Neuronal stem cell (in vitro differentiated cells): ENCODE results near the gene C17orf75. TPM values are rescaled to one million over a fixed set of nuclear protein-coding genes. Genes with fewer than 3 reads are reported as not detected.
"Not testable (repeated sequence)": the region's sequence is repeated elsewhere in the genome, so short reads cannot be mapped to it uniquely, and the experiment has no call there.

Experiments
- DNase-seq: peaks from one replicate; pipeline ENCODE4 v3.0.0-alpha.2; 2013; ENCODE audit warnings: low spot score
- H2AFZ ChIP-seq: one replicate; pipeline ENCODE4 v1.6.1; 2013; ENCODE audit warnings: mild to moderate bottlenecking, low read length, inconsistent platforms
- H2AK5ac ChIP-seq: 2 replicates; pipeline ENCODE4 v1.6.1; 2013; ENCODE audit warnings: low read depth, mild to moderate bottlenecking, inconsistent platforms, low read length, moderate library complexity, mixed read lengths
- H2BK120ac ChIP-seq: 2 replicates; pipeline ENCODE4 v1.6.1; 2013; ENCODE audit warnings: low read depth, mild to moderate bottlenecking, inconsistent platforms, low read length, moderate library complexity, mixed read lengths
- H2BK12ac ChIP-seq: one replicate; pipeline ENCODE4 v1.6.1; 2013; ENCODE audit warnings: low read length, inconsistent platforms
- H2BK15ac ChIP-seq: 2 replicates; pipeline ENCODE4 v1.6.1; 2013; ENCODE audit warnings: mild to moderate bottlenecking, low read length, inconsistent platforms, mixed read lengths
- H2BK5ac ChIP-seq: one replicate; pipeline ENCODE4 v1.6.1; 2013; ENCODE audit warnings: inconsistent platforms, mild to moderate bottlenecking, low read length, moderate library complexity
- H3K14ac ChIP-seq: one replicate; pipeline ENCODE4 v1.6.1; 2013; ENCODE audit warnings: low read length, inconsistent platforms
- H3K18ac ChIP-seq: 2 replicates; pipeline ENCODE4 v1.6.1; 2013; ENCODE audit warnings: low read length, inconsistent platforms
- H3K23ac ChIP-seq: 2 replicates; pipeline ENCODE4 v1.6.1; 2013; ENCODE audit warnings: low read depth, mild to moderate bottlenecking, mixed read lengths, low read length, inconsistent platforms; ENCODE audit not compliant: poor library complexity
- H3K27ac ChIP-seq: replicated peaks from 3 replicates; pipeline ENCODE4 v1.5.1; 2013; ENCODE audit warnings: low read length, inconsistent platforms
- H3K27me3 ChIP-seq, 3 experiments: 2 replicates each; pipeline ENCODE4 v1.6.1; 2013; ENCODE audit warnings: low read length in 3 of 3, mild to moderate bottlenecking in 2 of 3, inconsistent platforms in 1 of 3, low read depth in 1 of 3, mixed read lengths in 1 of 3, moderate library complexity in 1 of 3; ENCODE audit not compliant: control insufficient read depth in 3 of 3, insufficient read depth in 3 of 3
- H3K36me3 ChIP-seq, 2 donors: replicated peaks in 1 of 2; 2 replicates each; pipeline ENCODE4 v1.6.1; 2013; ENCODE audit warnings: low read length in 2 of 2; ENCODE audit not compliant: control insufficient read depth in 2 of 2, insufficient read depth in 2 of 2
- H3K4ac ChIP-seq: 2 replicates; pipeline ENCODE4 v1.6.1; 2013; ENCODE audit warnings: inconsistent platforms, mild to moderate bottlenecking, low read length, moderate library complexity
- H3K4me1 ChIP-seq, 2 donors: 1 replicate in 1 of 2; 2 replicates in 1 of 2; pipeline ENCODE4 v1.6.1; 2013; ENCODE audit warnings: low read length in 2 of 2, low read depth in 1 of 2; ENCODE audit not compliant: control insufficient read depth in 2 of 2, insufficient read depth in 1 of 2
- H3K4me2 ChIP-seq: one replicate; pipeline ENCODE4 v1.6.1; 2013; ENCODE audit warnings: mild to moderate bottlenecking, low read length, inconsistent platforms; ENCODE audit not compliant: insufficient read depth, poor library complexity, severe bottlenecking
- H3K4me3 ChIP-seq, 2 donors: 2 replicates each; pipeline ENCODE4 v1.5.1; 2013; ENCODE audit warnings: low read length in 2 of 2, mild to moderate bottlenecking in 2 of 2, inconsistent platforms in 1 of 2, moderate library complexity in 1 of 2
- H3K79me1 ChIP-seq: one replicate; pipeline ENCODE4 v1.6.1; 2013; ENCODE audit warnings: low read depth, mild to moderate bottlenecking, inconsistent platforms, low read length, moderate library complexity
- H3K9ac ChIP-seq: one replicate; pipeline ENCODE4 v1.6.1; 2013; ENCODE audit warnings: mild to moderate bottlenecking, low read depth, low read length, inconsistent platforms; ENCODE audit not compliant: poor library complexity
- H3K9me3 ChIP-seq, 2 donors: replicated peaks in 1 of 2; 2 replicates each; pipeline versions ENCODE3 to v1.6.1; 2013; ENCODE audit warnings: low read length in 2 of 2, mild to moderate bottlenecking in 2 of 2, inconsistent platforms in 1 of 2, low read depth in 1 of 2, mixed read lengths in 1 of 2, moderate library complexity in 1 of 2; ENCODE audit not compliant: control insufficient read depth in 2 of 2, insufficient read depth in 1 of 2
- H4K8ac ChIP-seq: one replicate; pipeline ENCODE4 v1.6.1; 2013; ENCODE audit warnings: low read depth, mild to moderate bottlenecking, inconsistent platforms, low read length, moderate library complexity
- H4K91ac ChIP-seq: one replicate; pipeline ENCODE4 v1.6.1; 2013; ENCODE audit warnings: low read length, low read depth, mild to moderate bottlenecking, inconsistent platforms; ENCODE audit not compliant: poor library complexity
- WGBS, 2 donors: extraction: QIAGEN DNeasy Blood & Tissue Kit; methylation state at CpG; one replicate each; pipeline ENCODE4 v1.1.7; 2013; ENCODE audit warnings: missing lambda C conversion rate in 2 of 2, mixed read lengths in 1 of 2; ENCODE audit not compliant: insufficient read length in 2 of 2, insufficient replicate concordance in 1 of 2; ENCODE audit errors: extremely low coverage in 2 of 2; 5-methylcytosine and 5-hydroxymethylcytosine counted together
- polyA plus RNA-seq, 2 experiments: library from polyadenylated mRNA; stranded (reverse); fragments of 200-250 nt; gene quantifications; one replicate each; pipeline ENCODE4 v1.2.3, GENCODE V29; 2013

C17orf75 gene
- 47.7 TPM for polyA plus RNA-seq (2013, experiment 1 of 2)
- 47.1 TPM for polyA plus RNA-seq (2013, experiment 2 of 2)

GRCh38 chr17:32341857-32342602 is at the start of gene C17orf75:
Gene C17orf75 (minus strand): TSS chr17:32342173. CDS start chr17:32342139, 34 bp downstream.
- peak within 1 kb of the TSS; percentile 94 for H2AFZ ChIP-seq
- H3K14ac ChIP-seq = peak within 1 kb of the TSS; percentile 84
- no peak within 1 kb of the TSS for H2BK120ac ChIP-seq
- peak within 1 kb of the TSS; percentile 99 for H3K18ac ChIP-seq
- H3K4me3 ChIP-seq = peak within 1 kb of the TSS; percentile 76 to 93
- H3K79me1 ChIP-seq = no peaks in the 10 kb centered on the region
- H3K4me2 ChIP-seq = peak within 1 kb of the TSS; percentile 74
- DNase-seq = peak; percentile 66
- peaks cover 12 to 33% of the 10 kb centered on the region in 2 donors for H3K36me3 ChIP-seq
- H2BK15ac ChIP-seq = no peak within 1 kb of the TSS
- WGBS, 2 donors = no CpG with 5 or more reads among the region's 47 CpGs
- peaks cover 4 to 7% of the 10 kb centered on the region in 2 donors for H3K4me1 ChIP-seq
- no peak within 1 kb of the TSS for H2AK5ac ChIP-seq
- peak within 1 kb of the TSS; percentile 93 for H3K9ac ChIP-seq
- H3K27me3 ChIP-seq = peaks cover 0 to 2% (median 0%) of the 10 kb centered on the region in 3 experiments
- H3K27ac ChIP-seq = peak within 1 kb of the TSS; percentile 85
- no peak within 1 kb of the TSS for H2BK12ac ChIP-seq
- no peaks in the 10 kb centered on the region for H3K9me3 ChIP-seq
- no peak within 1 kb of the TSS for H2BK5ac ChIP-seq
- H4K8ac ChIP-seq = peak within 1 kb of the TSS; percentile 96
- H3K4ac ChIP-seq = no peak within 1 kb of the TSS
- H3K23ac ChIP-seq = peak within 1 kb of the TSS; percentile 98
- H4K91ac ChIP-seq = no peak within 1 kb of the TSS

- Histone ChIP-seq H3K4ac (no peak overlapping the region), H3K4me3 (no peak overlapping the region), H2BK12ac (no peak overlapping the region), H3K9ac (no peak overlapping the region), H3K27me3 (no peaks in the 10 kb centered on the region), H3K14ac (no peak overlapping the region), H3K79me1 (no peaks in the 10 kb centered on the region), H3K27ac (no peak overlapping the region), H4K91ac (no peak overlapping the region), H2BK5ac (no peak overlapping the region), H3K9me3 (peaks cover 0 to 4% of the 10 kb centered on the region in 2 donors), H2BK120ac (no peak overlapping the region), H3K4me2 (no peak overlapping the region), H2AK5ac (no peak overlapping the region), H3K4me1 (no peaks in the 10 kb centered on the region), H2AFZ (no peak overlapping the region), H3K18ac (no peak overlapping the region), H4K8ac (no peak overlapping the region), H3K36me3 (peaks cover 0 to 7% of the 10 kb centered on the region in 2 donors), H3K23ac (no peak overlapping the region), H2BK15ac (no peak overlapping the region)
- DNase-seq = no peak
- WGBS, 2 donors = no CpG with 5 or more reads among the region's 6 CpGs
Observed at GRCh38 chr17:32388613-32389459, 46.9 kb upstream of the C17orf75 start.

- H3K9ac ChIP-seq, H3K4me1 ChIP-seq, H2BK5ac ChIP-seq, H3K9me3 ChIP-seq, H3K18ac ChIP-seq, H3K14ac ChIP-seq, H2BK12ac ChIP-seq, H2AFZ ChIP-seq, H2BK15ac ChIP-seq, H3K27ac ChIP-seq, H2BK120ac ChIP-seq, H3K23ac ChIP-seq, H2AK5ac ChIP-seq, H3K27me3 ChIP-seq, H4K91ac ChIP-seq, H3K36me3 ChIP-seq, H3K79me1 ChIP-seq, H4K8ac ChIP-seq, DNase-seq, H3K4me2 ChIP-seq, H3K4ac ChIP-seq, H3K4me3 ChIP-seq: not testable (repeated sequence)
- WGBS, 2 donors = no CpG with 5 or more reads among the region's 14 CpGs
Observed at GRCh38 chr17:32388128-32388527, 46.2 kb upstream of the C17orf75 start.

GRCh38 chr17:32386844-32387243 is 44.9 kb upstream of the C17orf75 start:
- H3K27me3 ChIP-seq = no peaks in the 10 kb centered on the region
- DNase-seq = no peak
- H2BK5ac ChIP-seq = no peak overlapping the region
- no peak overlapping the region for H3K18ac ChIP-seq
- H3K4ac ChIP-seq = no peak overlapping the region
- H4K8ac ChIP-seq = no peak overlapping the region
- no peak overlapping the region for H3K14ac ChIP-seq
- H2BK12ac ChIP-seq = no peak overlapping the region
- H2BK120ac ChIP-seq = no peak overlapping the region
- no peaks in the 10 kb centered on the region for H3K4me1 ChIP-seq
- H2AK5ac ChIP-seq = no peak overlapping the region
- no peaks in the 10 kb centered on the region for H3K79me1 ChIP-seq
- H2BK15ac ChIP-seq = no peak overlapping the region
- H2AFZ ChIP-seq = no peak overlapping the region
- H4K91ac ChIP-seq = no peak overlapping the region
- H3K4me3 ChIP-seq = no peak overlapping the region
- peaks cover 2 to 21% of the 10 kb centered on the region in 2 donors for H3K36me3 ChIP-seq
- no peak overlapping the region for H3K9ac ChIP-seq
- H3K23ac ChIP-seq = no peak overlapping the region
- H3K4me2 ChIP-seq = no peak overlapping the region
- no peaks in the 10 kb centered on the region for H3K9me3 ChIP-seq
- no peak overlapping the region for H3K27ac ChIP-seq
